CD14-positive monocyte (primary cell): Measurements from ENCODE around the gene B3GNT4. TPM values are rescaled to one million over a fixed set of nuclear protein-coding genes. Genes with fewer than 3 reads are reported as not detected.

ENCODE experiments used
- DNase-seq, 3 donors: peaks; one replicate each; pipeline ENCODE4 v3.0.0-alpha.2; 2011 to 2022
- H2AFZ ChIP-seq: 2 replicates; pipeline ENCODE4 v1.6.0; 2012; ENCODE audit warnings: mild to moderate bottlenecking, low read depth, low read length, inconsistent platforms; ENCODE audit not compliant: insufficient read depth, poor library complexity, severe bottlenecking
- H3K27ac ChIP-seq, 2 donors: 1 replicate in 1 of 2; 2 replicates in 1 of 2; pipeline ENCODE4 v1.5.1; 2012 to 2013; ENCODE audit warnings: low read length in 2 of 2, control low read depth in 1 of 2, inconsistent platforms in 1 of 2, low read depth in 1 of 2, mild to moderate bottlenecking in 1 of 2
- H3K27me3 ChIP-seq, 2 donors: one replicate each; pipeline versions ENCODE4 v1.6.0 to v1.6.1; 2011 to 2013; ENCODE audit warnings: low read length in 2 of 2; ENCODE audit not compliant: control insufficient read depth in 2 of 2, insufficient read depth in 2 of 2
- H3K36me3 ChIP-seq, 2 donors: replicated peaks in 1 of 2; 1 replicate in 1 of 2; 2 replicates in 1 of 2; pipeline versions ENCODE4 v1.5.1 to v1.6.1; 2012 to 2013; ENCODE audit warnings: low read length in 2 of 2, control low read depth in 1 of 2, inconsistent platforms in 1 of 2, mild to moderate bottlenecking in 1 of 2; ENCODE audit not compliant: insufficient read depth in 2 of 2, control insufficient read depth in 1 of 2
- H3K4me1 ChIP-seq, 2 donors: 1 replicate in 1 of 2; 2 replicates in 1 of 2; pipeline versions ENCODE4 v1.5.1 to v1.6.1; 2012 to 2013; ENCODE audit warnings: low read length in 2 of 2, control low read depth in 1 of 2, inconsistent platforms in 1 of 2, mild to moderate bottlenecking in 1 of 2, moderate library complexity in 1 of 2; ENCODE audit not compliant: insufficient read depth in 2 of 2, control insufficient read depth in 1 of 2
- H3K4me2 ChIP-seq: replicated peaks from 2 replicates; pipeline ENCODE3; 2012; ENCODE audit warnings: low read length, moderate library complexity, mild to moderate bottlenecking; ENCODE audit not compliant: poor library complexity, severe bottlenecking; ENCODE audit errors: extremely low read depth
- H3K4me3 ChIP-seq, 3 experiments: fragments of 200-600 bp in 1 of 3; sonication (generic) in 1 of 3; replicated peaks in 1 of 3; 1 replicate in 2 of 3; 2 replicates in 1 of 3; pipeline ENCODE4 v1.5.1; 2011 to 2013; ENCODE audit warnings: low read length in 3 of 3, mild to moderate bottlenecking in 3 of 3, control low read depth in 2 of 3, low read depth in 2 of 3, inconsistent platforms in 1 of 3, moderate library complexity in 1 of 3
- H3K79me2 ChIP-seq: 2 replicates; pipeline ENCODE4 v1.6.0; 2012; ENCODE audit warnings: mild to moderate bottlenecking, control low read depth, inconsistent platforms, low read length, moderate library complexity; ENCODE audit not compliant: insufficient read depth
- H3K9ac ChIP-seq: 2 replicates; pipeline ENCODE4 v1.6.0; 2017; ENCODE audit warnings: low read length, mild to moderate bottlenecking; ENCODE audit not compliant: insufficient read depth, poor library complexity, severe bottlenecking
- H3K9me3 ChIP-seq, 2 donors: replicated peaks in 1 of 2; 1 replicate in 1 of 2; 2 replicates in 1 of 2; pipeline versions ENCODE4 v1.5.1 to v1.6.1; 2012 to 2013; ENCODE audit warnings: low read length in 2 of 2, control low read depth in 1 of 2; ENCODE audit not compliant: control insufficient read depth in 1 of 2, insufficient read depth in 1 of 2
- H4K20me1 ChIP-seq: 2 replicates; pipeline ENCODE4 v1.6.0; 2012; ENCODE audit warnings: mild to moderate bottlenecking, low read length, control low read depth, moderate library complexity; ENCODE audit not compliant: insufficient read depth
- H3K27ac Mint-ChIP-seq, 7 donors: one replicate each; pipeline ENCODE4 v1.8.0; 2020; ENCODE audit warnings: mild to moderate bottlenecking in 7 of 7, mixed read lengths in 7 of 7, moderate library complexity in 6 of 7, inconsistent platforms in 2 of 7
- H3K27me3 Mint-ChIP-seq, 3 donors: one replicate each; pipeline ENCODE4 v1.8.0; 2021 to 2022; ENCODE audit warnings: low read depth in 3 of 3, mild to moderate bottlenecking in 3 of 3, mixed read lengths in 3 of 3, moderate library complexity in 3 of 3, inconsistent platforms in 1 of 3
- H3K36me3 Mint-ChIP-seq, 2 donors: one replicate each; pipeline ENCODE4 v1.8.0; 2020; ENCODE audit warnings: mixed read lengths in 2 of 2, inconsistent platforms in 1 of 2, mild to moderate bottlenecking in 1 of 2
- H3K4me1 Mint-ChIP-seq: one replicate; pipeline ENCODE4 v1.8.0; 2020; ENCODE audit warnings: mild to moderate bottlenecking, mixed read lengths
- H3K4me3 Mint-ChIP-seq, 2 donors: one replicate each; pipeline ENCODE4 v1.8.0; 2020; ENCODE audit warnings: mild to moderate bottlenecking in 2 of 2, mixed read lengths in 2 of 2, moderate library complexity in 1 of 2
- H3K9me3 Mint-ChIP-seq, 7 donors: one replicate each; pipeline ENCODE4 v1.8.0; 2020 to 2022; ENCODE audit warnings: mixed read lengths in 7 of 7, mild to moderate bottlenecking in 6 of 7, moderate library complexity in 6 of 7, inconsistent platforms in 2 of 7
- WGBS: methylation state at CpG from one replicate; pipeline ENCODE4 v1.1.5; 2013; ENCODE audit warnings: missing lambda C conversion rate; ENCODE audit not compliant: insufficient coverage; 5-methylcytosine and 5-hydroxymethylcytosine counted together
- intact Hi-C, 2 donors: fragments of 100-400 bp; cut with micrococcal nuclease; formaldehyde crosslinking; loops; one replicate each; pipeline versions ENCODE4 v1.15.0 to v1.15.1; 2023
- polyA plus RNA-seq, 3 donors: library from polyadenylated mRNA; depleted of rRNA in 1 of 3; unstranded in 2 of 3; stranded (reverse) in 1 of 3; fragments of 300-500 nt in 2 of 3; fragments of >200 nt in 1 of 3; fragmentation: Illumina TruSeq in 2 of 3; gene quantifications; 1 replicate in 2 of 3; 2 replicates in 1 of 3; pipeline ENCODE4 v1.2.3, GENCODE V29; 2012 to 2021
- TF ChIP-seq, protein P1 (sequence below): fragments of 200-600 bp; IDR thresholded peaks from one replicate; pipeline ENCODE4 v1.8.0; 2022; ENCODE audit warnings: antibody characterized with exemption, mild to moderate bottlenecking

The B3GNT4 gene
- polyA plus RNA-seq, 3 donors, result not detected

DNA sequence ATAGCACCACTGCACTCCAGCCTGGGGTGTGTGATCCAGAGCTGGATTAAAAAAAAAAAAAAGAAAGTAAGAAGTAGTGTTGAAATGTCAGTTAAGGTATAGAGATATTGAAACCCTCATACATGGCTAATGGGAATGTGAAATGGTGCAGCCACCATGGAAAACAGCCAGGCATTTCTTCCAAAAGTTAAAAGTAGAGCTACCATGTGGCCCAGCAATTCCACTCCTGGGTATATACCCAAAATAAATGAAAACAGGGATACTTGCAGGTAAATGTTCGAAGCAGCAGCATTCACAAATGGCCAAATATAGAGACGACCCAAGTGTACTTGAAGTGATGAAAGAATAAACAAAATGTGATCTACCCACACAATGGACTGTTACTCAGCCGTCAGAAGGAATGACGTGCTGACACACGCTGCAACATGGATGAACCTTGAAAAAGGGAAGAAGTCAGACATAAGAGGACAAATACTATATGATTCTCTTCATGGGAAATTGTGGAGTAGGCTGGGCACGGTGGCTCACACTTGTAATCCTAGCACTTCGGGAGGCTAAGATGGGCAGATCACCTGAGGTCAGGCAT lies 44.7 kb upstream of the B3GNT4 start:
- H3K4me2 ChIP-seq, result no peak overlapping the region
- no peak overlapping the region for H2AFZ ChIP-seq
- H3K4me3 Mint-ChIP-seq, result no peak overlapping the region
- no peak overlapping the region for H3K27ac Mint-ChIP-seq
- H3K9me3 ChIP-seq, result no peaks in the 10 kb centered on the region
- no peak overlapping the region for H3K4me3 ChIP-seq
- H3K36me3 ChIP-seq, result no peaks in the 10 kb centered on the region
- H3K36me3 Mint-ChIP-seq, result no peaks in the 10 kb centered on the region
- intact Hi-C loops, result no loop called here
- no peaks in the 10 kb centered on the region for H3K79me2 ChIP-seq
- no peak overlapping the region for H3K9ac ChIP-seq
- peaks cover 0 to 6% (median 2%) of the 10 kb centered on the region in 3 donors for H3K27me3 Mint-ChIP-seq
- WGBS, result 79% methylated on average over 4 of the region's 7 CpGs
- no peaks in the 10 kb centered on the region for H3K4me1 Mint-ChIP-seq
- no peaks in the 10 kb centered on the region for H3K27me3 ChIP-seq
- peaks cover 0 to 3% (median 0%) of the 10 kb centered on the region in 7 donors for H3K9me3 Mint-ChIP-seq
- no peaks in the 10 kb centered on the region for H3K4me1 ChIP-seq
- H3K27ac ChIP-seq, result no peak overlapping the region
- no peaks in the 10 kb centered on the region for H4K20me1 ChIP-seq
- DNase-seq, result no peak
- TF ChIP-seq, protein P1, sequence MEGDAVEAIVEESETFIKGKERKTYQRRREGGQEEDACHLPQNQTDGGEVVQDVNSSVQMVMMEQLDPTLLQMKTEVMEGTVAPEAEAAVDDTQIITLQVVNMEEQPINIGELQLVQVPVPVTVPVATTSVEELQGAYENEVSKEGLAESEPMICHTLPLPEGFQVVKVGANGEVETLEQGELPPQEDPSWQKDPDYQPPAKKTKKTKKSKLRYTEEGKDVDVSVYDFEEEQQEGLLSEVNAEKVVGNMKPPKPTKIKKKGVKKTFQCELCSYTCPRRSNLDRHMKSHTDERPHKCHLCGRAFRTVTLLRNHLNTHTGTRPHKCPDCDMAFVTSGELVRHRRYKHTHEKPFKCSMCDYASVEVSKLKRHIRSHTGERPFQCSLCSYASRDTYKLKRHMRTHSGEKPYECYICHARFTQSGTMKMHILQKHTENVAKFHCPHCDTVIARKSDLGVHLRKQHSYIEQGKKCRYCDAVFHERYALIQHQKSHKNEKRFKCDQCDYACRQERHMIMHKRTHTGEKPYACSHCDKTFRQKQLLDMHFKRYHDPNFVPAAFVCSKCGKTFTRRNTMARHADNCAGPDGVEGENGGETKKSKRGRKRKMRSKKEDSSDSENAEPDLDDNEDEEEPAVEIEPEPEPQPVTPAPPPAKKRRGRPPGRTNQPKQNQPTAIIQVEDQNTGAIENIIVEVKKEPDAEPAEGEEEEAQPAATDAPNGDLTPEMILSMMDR, result no peak

DNA sequence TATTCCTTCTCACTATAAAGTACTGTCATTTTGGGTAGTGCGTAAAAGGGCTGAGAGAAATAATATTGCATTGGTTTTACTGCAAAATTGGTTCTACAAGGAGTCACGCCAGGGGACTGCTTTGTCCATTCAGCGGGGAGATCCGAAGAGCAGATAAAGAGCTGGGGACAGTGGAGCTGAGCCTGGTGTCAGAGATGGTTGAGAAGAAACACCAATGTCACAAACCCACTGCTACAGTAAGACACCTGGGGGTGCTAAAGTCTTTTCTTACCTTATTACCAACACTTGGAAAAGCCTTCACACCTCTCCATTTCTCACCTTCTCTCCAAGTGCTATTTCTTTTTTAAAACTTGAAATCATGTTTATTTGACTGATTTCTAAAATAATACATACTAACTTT lies 43.6 kb upstream of the B3GNT4 start:
- Histone ChIP-seq H3K27ac (no peak overlapping the region), H3K4me1 (no peaks in the 10 kb centered on the region), H2AFZ (no peak overlapping the region), H3K9ac (no peak overlapping the region), H3K4me2 (no peak overlapping the region), H3K9me3 (no peaks in the 10 kb centered on the region), H3K27me3 (no peaks in the 10 kb centered on the region), H3K79me2 (no peaks in the 10 kb centered on the region), H4K20me1 (no peaks in the 10 kb centered on the region), H3K4me3 (no peak overlapping the region), H3K36me3 (no peaks in the 10 kb centered on the region)
- Mint-ChIP-seq H3K27me3 (peaks cover 0 to 6% (median 0%) of the 10 kb centered on the region in 3 donors), H3K27ac (no peak overlapping the region), H3K4me1 (no peaks in the 10 kb centered on the region), H3K36me3 (no peaks in the 10 kb centered on the region), H3K4me3 (no peak overlapping the region), H3K9me3 (peaks cover 0 to 3% (median 0%) of the 10 kb centered on the region in 7 donors)
- TF ChIP-seq, protein P1, result no peak
- intact Hi-C loops, result no loop called here
- no peak for DNase-seq
- no CpG with 5 or more reads among the region's 4 CpGs for WGBS
